ENCODE data around the gene MOB3B.

MOB3B gene

DNA sequence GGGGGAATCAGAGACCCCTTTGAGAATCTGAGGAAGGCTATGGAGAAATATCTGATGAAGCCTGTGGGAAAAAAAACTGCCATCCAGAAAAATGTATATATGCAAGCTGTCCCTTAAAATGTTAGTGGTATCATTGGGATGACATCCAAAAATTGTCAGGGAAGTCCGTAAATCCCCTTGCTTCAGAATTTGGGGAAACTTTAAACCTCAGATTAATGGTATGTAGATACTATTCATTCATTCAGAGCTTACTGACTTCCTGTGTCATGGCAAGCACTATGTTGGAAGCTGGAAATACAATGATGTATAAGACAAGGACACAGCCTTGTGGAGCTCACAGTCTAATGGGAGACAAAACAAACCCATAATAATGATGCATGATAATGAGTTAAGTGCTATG is 10.9 kb upstream of the MOB3B start:
- Histone ChIP-seq H3K36me3 (ENCODE audit: control insufficient read depth in 2 of 2, insufficient read depth in 1 of 2, low read length in 2 of 2) (peaks cover 0 to 3% of the 10 kb centered on the region in 2 experiments; a peak in 1 of 3 replicates), H3K4me1 (ENCODE audit: control insufficient read depth, insufficient read depth, low read length) (peaks cover 11% of the 10 kb centered on the region; the same call in 1 of the 2 replicates), H3K9me3 (ENCODE audit: control insufficient read depth, insufficient read depth, low read depth, low read length) (no peaks in the 10 kb centered on the region), H3K27ac (ENCODE audit: extremely low read depth, low read depth, low read length) (no peak overlapping the region), H3K4me3 (ENCODE audit: low read depth, low read length) (no peak overlapping the region)
- ChIA-PET CTCF (interaction anchor here (0.9 to 2.6 kb wide), 5 partner anchors 8 to 208 kb away, joined by 3 to 14 read pairs (median 3); partner anchors contain the start of gene MOB3B), POLR2A (no interaction called here)
- no peak for TF ChIP-seq OSR2 (tag by site-specific recombination; IDR thresholded peaks at IDR 0.05)
- no peak for TF ChIP-seq ZNF707 (tag by site-specific recombination; IDR thresholded peaks at IDR 0.05)
- no peak for TF ChIP-seq BCL11A (tag by site-specific recombination; IDR thresholded peaks at IDR 0.05; ENCODE audit: low read depth)
- TF ChIP-seq ZFP37 (tag by site-specific recombination; IDR thresholded peaks at IDR 0.05), result no peak
- no peak for TF ChIP-seq ZNF223 (tag by site-specific recombination; IDR thresholded peaks at IDR 0.05)

DNA sequence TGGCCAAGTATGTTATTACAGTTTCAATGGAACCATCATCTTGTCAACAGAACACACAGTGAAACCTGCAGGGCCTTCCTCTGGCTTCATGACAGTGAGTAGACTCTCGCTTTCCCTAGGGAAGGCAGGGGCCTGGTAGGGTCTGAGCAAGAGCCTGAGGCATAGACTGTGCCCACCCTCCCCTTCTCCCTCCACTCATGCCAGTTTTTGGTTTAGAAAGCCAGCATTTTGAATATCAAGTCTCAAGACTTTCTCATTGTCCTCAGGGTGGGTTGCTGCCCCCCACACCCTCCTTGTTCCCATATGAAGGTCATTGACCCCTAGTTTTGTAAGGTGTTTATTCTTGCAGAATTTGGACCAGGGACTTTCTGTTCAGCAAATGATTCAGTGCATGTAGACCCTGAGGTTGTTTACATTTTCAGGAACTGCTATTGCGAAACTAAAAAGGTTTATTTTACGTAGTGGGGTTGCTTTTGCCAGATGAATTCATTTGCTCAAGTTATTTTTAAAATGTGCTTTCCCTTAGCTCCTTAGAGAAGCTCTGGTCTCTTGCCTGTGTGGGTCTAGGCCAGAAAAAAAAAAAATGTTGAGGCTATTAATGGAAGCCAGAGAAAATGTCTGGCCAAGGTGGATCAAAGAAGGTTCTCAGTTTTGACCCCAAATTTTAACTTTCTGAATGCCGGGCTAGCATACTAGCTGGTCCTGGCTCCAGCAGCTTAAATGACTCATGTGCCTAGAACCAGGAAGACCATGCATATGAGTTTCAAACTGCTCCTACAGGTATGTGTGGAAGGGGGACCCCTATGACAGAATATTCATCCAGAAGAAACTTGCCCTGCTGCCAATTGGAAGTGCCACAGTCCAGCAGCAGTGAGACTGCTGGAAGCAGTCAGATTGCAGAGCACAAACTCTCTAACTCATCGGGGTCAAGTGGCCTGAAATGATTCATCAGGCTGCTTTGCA is 10.1 kb upstream of the MOB3B start:
- no peaks in the 10 kb centered on the region for H3K36me3 ChIP-seq (ENCODE audit: control insufficient read depth in 2 of 2, insufficient read depth in 1 of 2, low read length in 2 of 2)
- CTCF ChIA-PET, result interaction anchor here (0.6 to 2.6 kb wide), 8 partner anchors 8 to 534 kb away, joined by 3 to 14 read pairs (median 4); partner anchors contain the start of gene MOB3B
- POLR2A ChIA-PET, result no interaction called here
- H3K27ac ChIP-seq (ENCODE audit: extremely low read depth, low read depth, low read length), result no peak overlapping the region
- H3K4me3 ChIP-seq (ENCODE audit: low read depth, low read length), result no peak overlapping the region
- no peaks in the 10 kb centered on the region for H3K9me3 ChIP-seq (ENCODE audit: control insufficient read depth, insufficient read depth, low read depth, low read length)
- H3K4me1 ChIP-seq (ENCODE audit: control insufficient read depth, insufficient read depth, low read length), result peaks cover 11% of the 10 kb centered on the region; the same call in 1 of the 2 replicates
- TF ChIP-seq, protein P1, sequence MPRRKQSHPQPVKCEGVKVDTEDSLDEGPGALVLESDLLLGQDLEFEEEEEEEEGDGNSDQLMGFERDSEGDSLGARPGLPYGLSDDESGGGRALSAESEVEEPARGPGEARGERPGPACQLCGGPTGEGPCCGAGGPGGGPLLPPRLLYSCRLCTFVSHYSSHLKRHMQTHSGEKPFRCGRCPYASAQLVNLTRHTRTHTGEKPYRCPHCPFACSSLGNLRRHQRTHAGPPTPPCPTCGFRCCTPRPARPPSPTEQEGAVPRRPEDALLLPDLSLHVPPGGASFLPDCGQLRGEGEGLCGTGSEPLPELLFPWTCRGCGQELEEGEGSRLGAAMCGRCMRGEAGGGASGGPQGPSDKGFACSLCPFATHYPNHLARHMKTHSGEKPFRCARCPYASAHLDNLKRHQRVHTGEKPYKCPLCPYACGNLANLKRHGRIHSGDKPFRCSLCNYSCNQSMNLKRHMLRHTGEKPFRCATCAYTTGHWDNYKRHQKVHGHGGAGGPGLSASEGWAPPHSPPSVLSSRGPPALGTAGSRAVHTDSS (tag by site-specific recombination; IDR thresholded peaks at IDR 0.05), result no peak
- no peak for TF ChIP-seq KLF8 (tag by site-specific recombination; IDR thresholded peaks at IDR 0.05)
- TF ChIP-seq ZNF555 (tag by site-specific recombination; conservative IDR thresholded peaks at IDR 0.05), result no peak
- no peak for TF ChIP-seq ZBTB17 (tag by site-specific recombination; IDR thresholded peaks at IDR 0.05)
- TF ChIP-seq ZNF621 (tag by site-specific recombination; IDR thresholded peaks at IDR 0.05), result no peak
- TF ChIP-seq MZF1 (tag by site-specific recombination; IDR thresholded peaks at IDR 0.05; ENCODE audit: borderline replicate concordance), result no peak
- no peak for TF ChIP-seq ZNF76 (tag by site-specific recombination; IDR thresholded peaks at IDR 0.05; ENCODE audit: borderline replicate concordance, low read depth)
- no peak for TF ChIP-seq ZNF350 (tag by site-specific recombination; IDR thresholded peaks at IDR 0.05)
- no peak for TF ChIP-seq OVOL3 (tag by site-specific recombination; IDR thresholded peaks at IDR 0.05)
- TF ChIP-seq, protein P2, sequence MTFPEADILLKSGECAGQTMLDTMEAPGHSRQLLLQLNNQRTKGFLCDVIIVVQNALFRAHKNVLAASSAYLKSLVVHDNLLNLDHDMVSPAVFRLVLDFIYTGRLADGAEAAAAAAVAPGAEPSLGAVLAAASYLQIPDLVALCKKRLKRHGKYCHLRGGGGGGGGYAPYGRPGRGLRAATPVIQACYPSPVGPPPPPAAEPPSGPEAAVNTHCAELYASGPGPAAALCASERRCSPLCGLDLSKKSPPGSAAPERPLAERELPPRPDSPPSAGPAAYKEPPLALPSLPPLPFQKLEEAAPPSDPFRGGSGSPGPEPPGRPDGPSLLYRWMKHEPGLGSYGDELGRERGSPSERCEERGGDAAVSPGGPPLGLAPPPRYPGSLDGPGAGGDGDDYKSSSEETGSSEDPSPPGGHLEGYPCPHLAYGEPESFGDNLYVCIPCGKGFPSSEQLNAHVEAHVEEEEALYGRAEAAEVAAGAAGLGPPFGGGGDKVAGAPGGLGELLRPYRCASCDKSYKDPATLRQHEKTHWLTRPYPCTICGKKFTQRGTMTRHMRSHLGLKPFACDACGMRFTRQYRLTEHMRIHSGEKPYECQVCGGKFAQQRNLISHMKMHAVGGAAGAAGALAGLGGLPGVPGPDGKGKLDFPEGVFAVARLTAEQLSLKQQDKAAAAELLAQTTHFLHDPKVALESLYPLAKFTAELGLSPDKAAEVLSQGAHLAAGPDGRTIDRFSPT (tag by site-specific recombination; IDR thresholded peaks at IDR 0.05), result no peak
- no peak for TF ChIP-seq HOXA7 (CRISPR knock-in tag; IDR thresholded peaks at IDR 0.05; ENCODE audit: borderline replicate concordance)
- TF ChIP-seq, protein P3, sequence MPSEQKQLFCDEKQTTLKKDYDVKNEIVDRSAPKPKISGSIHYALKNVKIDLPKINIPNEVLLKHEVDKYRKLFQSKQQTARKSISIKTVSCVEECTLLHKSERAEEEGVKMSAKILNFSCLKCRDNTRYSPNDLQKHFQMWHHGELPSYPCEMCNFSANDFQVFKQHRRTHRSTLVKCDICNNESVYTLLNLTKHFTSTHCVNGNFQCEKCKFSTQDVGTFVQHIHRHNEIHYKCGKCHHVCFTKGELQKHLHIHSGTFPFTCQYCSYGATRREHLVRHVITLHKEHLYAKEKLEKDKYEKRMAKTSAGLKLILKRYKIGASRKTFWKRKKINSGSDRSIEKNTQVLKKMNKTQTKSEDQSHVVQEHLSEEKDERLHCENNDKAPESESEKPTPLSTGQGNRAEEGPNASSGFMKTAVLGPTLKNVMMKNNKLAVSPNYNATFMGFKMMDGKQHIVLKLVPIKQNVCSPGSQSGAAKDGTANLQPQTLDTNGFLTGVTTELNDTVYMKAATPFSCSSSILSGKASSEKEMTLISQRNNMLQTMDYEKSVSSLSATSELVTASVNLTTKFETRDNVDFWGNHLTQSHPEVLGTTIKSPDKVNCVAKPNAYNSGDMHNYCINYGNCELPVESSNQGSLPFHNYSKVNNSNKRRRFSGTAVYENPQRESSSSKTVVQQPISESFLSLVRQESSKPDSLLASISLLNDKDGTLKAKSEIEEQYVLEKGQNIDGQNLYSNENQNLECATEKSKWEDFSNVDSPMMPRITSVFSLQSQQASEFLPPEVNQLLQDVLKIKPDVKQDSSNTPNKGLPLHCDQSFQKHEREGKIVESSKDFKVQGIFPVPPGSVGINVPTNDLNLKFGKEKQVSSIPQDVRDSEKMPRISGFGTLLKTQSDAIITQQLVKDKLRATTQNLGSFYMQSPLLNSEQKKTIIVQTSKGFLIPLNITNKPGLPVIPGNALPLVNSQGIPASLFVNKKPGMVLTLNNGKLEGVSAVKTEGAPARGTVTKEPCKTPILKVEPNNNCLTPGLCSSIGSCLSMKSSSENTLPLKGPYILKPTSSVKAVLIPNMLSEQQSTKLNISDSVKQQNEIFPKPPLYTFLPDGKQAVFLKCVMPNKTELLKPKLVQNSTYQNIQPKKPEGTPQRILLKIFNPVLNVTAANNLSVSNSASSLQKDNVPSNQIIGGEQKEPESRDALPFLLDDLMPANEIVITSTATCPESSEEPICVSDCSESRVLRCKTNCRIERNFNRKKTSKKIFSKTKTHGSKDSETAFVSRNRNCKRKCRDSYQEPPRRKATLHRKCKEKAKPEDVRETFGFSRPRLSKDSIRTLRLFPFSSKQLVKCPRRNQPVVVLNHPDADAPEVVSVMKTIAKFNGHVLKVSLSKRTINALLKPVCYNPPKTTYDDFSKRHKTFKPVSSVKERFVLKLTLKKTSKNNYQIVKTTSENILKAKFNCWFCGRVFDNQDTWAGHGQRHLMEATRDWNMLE (tag by site-specific recombination; conservative IDR thresholded peaks at IDR 0.05; ENCODE audit: low read depth), result no peak
- no peak for TF ChIP-seq ZNF23 (tag by site-specific recombination; IDR thresholded peaks at IDR 0.05; ENCODE audit: borderline replicate concordance)
- no peak for TF ChIP-seq SP7 (tag by site-specific recombination; IDR thresholded peaks at IDR 0.05)

Data from HEK293 (cell line).